DMS53 treated with DMSO at 0.1 percent for 48 hours (cell line): ENCODE measurements around the gene SUPT7L.
"Not testable (repeated sequence)": the region's sequence is repeated elsewhere in the genome, so short reads cannot be mapped to it uniquely, and the experiment has no call there.

Source experiments
- DNase-seq: peaks from one replicate; lab custom pipeline; 2025; ENCODE audit not compliant: unreplicated experiment; lab: John Stamatoyannopoulos, UW

The SUPT7L gene

DNA sequence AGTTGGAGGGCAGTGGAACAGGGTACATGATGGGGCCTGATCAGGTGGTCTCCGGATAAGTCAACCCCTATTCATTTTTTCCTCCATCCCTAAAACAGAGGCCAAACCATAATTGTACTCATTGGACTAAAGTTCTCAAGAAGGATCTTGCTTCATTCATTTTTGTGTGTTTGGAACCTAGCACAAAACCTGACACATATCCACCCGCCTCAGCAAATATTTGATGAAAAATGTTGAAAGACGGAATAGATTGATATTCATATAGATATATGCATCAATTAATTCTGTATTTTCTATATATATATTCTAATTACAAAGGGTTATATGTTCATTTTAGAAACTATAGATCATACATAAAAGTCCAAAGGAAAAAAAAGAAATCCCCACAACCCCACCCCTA, 22.2 kb upstream of the SUPT7L start:
- DNase-seq: no peak

DNA sequence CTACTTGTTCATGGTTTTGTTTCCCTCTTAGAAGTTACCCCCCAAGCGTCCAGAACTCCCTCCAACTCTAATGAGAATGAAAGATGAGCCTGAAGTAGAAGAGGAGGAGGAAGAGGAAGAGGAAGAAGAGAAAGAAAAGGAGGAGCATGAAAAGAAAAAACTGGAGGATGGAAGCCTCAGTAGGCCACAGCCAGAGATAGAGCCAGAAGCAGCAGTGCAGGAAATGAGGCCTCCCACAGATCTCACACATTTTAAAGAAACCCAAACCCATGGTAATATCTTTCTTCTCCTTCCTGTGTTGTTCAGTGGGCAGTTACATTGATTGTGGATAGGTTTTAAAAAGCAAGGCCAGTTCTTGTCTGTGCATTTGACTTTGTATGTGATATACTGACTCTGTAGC, 21.6 kb upstream of the SUPT7L start:
- not testable (repeated sequence) for DNase-seq

DNA sequence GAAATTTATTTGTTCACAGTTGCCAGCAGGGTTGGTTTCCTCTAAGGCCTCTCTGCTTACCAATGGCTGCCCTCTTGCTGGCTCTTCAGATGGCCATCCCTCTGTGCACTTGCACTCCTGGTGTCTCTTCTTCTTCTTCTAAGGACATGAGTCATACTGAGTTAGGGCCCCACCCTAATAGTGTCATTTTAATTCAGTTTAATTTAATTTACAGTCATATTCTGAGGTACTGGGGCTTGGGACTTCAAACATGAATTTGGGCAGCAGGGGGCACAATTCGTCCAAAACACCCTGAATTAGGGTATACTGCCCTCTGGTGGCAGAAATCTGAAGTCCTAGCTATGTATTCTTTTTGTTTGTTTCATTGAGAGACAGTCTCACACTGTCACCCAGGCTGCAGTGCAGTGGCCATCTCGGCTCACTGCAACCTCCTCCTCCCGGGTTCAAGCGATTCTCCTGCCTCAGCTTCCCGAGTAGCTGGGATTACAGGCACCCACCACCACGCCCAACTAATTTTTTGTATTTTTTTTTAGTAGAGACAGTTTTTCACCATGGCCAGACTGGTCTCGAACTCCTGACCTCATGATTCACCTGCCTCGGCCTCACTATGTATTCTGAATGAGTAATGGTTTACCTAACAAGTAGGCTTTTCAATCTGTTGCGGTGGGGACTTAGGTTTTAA, 20.1 kb upstream of the SUPT7L start:
- peak; percentile 57 for DNase-seq

DNA sequence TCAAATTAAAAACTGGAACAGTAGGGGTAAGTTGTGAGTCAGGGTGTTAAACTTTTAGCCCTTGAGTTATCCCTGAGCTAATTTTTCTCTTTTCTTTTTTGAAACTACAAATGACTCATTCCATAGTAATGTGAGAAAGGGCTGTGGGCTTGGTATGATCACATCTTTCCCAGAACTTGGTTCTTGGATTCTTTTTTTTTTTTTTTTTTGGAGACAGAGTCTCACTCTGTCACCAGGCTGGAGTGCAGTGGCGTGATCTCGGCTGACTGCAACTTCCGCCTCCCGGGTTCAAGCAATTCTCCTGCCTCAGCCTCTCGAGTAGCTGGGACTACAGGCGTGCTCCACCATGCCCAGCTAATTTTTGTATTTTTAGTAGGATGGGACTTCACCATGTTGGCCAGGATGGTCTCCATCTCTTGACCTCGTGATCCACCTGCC, 18.9 kb upstream of the SUPT7L start:
- not testable (repeated sequence) for DNase-seq

DNA sequence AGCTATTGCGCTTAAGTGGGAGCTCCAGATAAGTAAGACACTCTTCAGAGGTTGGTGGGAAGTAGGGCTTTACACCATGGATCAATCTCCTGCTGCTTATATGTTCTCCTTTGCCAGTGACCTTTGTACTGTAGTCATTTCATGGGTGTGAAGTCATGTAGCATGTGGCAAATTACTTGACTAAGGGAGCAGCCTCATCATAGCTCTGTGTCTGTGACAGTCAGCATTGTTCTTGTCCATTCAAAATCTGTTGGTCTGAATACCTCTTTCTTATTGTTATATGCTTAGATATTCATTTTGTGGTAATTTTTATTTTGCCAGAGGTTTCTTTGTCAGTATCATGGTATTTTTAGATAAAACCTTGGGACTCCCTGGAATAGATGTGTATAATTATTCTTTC, 18.4 kb upstream of the SUPT7L start:
- DNase-seq: no peak

DNA sequence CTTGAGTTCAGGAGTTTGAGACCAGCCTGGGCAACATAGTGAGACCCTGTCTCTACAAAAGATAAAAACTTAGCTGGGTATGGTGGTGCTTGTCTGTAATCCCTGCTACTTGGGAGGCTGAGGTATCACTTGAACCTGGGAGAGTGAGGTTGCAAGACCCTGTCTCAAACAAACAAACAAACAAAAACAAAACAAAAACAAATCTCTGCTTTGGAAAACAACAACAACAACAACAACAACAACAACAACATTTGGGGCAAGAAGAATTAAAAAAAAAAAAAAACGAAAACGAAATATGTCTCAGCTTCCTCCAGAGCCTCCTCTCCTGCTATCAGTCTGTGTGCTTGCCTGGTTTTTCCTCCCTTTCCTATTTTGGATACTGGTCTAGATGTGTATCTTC, 17.2 kb upstream of the SUPT7L start:
- DNase-seq: no peak

DNA sequence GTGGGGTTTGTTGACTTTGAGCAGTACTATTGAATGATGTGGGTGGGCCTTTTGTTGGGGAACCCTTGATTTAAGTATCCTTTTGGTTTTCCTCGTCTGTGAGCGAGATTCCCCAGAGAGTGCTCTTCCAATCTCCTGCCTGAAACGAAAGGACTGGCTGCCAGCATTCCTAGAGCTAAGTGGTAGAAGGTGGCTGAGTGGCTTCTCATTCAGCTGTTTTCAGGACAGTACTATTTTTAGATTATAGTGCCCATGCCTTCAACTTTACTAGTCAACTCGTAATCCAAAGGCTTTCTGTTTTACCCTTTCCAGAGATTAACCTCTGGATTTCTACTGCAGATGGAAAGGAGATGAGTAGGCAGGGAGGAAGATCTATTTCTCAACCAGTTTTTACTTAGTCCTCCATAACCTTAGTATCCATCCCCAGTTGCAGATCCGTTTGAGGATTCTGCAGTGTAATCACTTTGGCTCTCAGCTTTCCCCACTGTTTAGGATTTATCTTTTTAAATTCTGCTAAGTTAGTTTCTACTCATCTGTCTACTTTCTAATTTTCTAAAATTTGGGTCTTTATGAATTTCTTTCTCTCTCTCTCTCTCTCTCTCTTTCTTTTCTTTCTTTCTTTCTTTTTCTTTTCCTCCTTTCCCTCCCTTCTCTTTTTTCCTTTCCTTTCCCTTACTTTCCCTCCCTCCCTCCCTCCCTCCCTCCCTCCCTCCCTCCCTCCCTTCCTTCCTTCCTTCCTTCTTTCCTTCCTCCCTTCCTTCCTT, 9.5 kb upstream of the SUPT7L start:
- no peak for DNase-seq

DNA sequence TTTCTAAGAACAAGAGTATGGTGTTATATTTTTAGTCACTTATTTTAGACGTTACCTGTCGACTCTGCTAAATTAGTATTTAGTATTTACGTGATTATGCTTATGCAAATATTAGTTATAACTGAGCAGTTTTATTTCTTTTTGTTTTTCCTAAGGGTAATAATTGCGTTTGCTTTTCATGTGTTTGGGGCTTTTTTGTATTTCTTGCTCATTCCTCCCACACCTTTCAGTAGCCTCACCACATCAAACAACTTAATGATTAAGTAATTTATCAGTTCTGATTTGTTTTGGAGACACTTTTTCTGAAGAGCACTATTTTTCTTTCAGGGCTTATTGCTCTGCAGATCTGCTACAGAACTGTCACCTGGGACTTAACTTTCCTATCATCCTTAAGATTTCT, 7.8 kb upstream of the SUPT7L start:
- no peak for DNase-seq

DNA sequence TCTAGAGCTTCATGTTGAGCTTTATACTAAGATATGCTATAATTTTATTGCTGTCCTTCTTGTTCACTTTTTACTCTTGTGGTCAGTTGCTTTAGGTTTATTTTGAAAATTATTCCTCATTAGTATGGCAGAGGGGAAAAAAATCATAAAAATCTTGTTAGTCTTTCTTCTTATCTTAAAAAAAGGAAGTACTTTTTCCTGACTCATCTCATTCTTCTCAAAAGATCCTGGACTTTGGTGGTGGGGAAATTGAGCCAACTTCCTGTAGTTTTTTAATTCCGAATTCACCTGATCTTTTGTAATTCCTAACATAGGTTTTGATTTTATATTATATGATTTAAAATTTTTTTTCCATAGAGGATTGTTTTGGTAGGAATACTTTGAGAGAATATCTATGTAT, 4.0 kb upstream of the SUPT7L start:
- DNase-seq: no peak

DNA sequence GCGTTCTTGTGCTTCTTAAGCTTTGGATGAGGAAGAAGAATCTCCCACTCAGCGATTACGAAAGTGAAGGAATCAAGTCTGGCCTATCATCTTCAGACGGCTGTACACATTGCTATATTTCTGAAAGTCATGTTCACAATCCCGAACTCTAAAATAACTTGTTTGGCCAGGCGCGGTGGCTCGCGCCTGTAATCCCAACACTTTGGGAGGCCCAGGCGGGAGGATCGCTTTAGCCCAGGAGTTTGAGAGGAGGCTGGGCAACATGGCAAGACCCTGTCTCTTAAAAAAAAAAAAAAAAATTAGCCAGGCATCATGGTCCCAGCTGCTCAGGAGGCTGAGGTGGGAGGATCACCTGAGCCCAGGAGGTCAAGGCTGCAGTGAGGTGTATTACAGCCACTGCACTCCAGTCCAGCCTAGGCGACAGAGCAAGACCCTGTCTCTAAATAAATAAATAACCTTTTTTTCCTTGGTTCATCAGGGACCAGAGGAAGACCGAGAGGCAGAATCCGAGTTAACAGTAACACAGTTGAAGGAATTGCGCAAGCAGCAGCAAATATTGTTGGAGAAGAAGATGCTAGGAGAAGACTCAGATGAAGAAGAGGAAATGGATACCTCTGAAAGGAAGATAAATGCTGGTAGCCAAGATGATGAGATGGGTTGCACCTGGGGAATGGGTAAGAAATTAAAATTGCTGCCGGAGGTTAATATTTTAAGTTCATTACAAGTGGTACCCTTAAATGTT, 1.4 kb upstream of the SUPT7L start:
- no peak for DNase-seq

DNA sequence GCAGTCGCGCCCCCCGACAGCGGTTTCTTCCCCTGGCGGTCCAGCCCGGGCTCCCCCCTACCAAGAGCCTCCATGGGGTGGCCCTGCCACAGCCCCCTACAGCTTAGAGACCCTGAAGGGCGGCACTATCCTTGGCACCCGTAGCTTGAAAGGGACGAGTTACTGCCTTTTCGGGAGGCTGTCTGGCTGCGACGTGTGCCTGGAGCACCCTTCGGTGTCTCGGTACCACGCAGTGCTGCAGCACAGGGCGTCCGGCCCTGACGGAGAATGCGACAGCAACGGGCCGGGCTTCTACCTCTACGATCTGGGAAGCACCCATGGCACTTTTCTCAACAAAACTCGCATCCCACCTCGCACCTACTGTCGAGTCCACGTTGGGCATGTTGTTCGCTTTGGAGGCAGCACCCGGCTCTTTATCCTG, 750 bp upstream of the SUPT7L start:
- no peak for DNase-seq

DNA sequence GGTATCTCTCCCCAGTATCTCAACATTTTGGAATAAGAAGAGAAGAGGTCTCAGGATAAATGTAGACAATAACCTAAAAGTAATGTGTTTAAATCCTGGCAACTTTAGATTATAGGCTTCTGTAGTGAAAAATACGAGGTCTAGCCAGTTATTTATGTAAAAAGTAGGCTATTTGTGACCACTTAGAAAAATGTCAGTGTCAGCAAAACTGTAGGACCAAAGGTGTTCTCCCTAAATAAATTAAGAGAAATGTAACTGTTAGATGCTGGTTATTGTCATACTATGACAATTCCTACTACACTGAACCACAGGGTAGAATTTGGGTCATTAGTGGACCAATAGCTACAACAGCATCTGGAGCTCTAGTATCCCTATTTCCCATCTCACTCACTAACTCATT, 2.0 kb downstream of the SUPT7L start:
- DNase-seq: no peak

DNA sequence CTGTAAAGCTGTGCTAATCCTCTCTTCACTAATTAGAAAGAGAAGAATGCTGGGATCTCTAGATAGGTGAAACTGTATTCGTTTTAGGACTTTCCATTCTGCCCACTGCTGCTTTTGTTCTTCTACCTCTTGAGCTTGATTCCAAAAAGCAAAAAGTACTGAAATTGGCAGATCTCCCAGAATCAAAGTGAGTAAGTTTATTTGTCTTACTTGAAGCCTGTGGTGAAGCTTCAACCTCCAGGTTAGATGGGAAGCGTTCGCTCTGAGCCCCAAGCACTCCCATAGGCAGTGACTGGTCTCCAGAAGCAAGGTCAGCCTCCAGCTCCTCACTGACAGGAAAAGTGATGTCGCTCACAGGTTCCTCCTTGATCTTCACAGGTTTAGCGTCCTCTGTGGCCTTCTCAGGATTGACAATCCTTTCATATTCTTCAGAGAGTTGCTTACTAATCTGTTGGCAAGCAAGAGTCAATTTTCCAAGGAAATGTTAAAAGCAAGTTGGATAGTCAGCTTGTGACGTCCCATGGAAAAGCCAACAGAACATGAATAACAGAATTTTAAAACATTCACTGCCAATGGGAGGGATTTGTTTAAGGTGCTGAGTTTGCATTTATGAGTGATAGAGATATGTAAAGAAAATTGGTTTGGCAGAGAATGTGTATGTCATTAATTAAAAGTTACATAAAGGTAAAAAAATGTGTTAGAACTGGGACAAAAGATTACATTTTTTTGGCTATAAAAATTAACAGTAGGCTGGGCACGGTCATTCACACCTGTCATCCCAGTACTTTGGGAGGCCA, 8.1 kb downstream of the SUPT7L start:
- no peak for DNase-seq

DNA sequence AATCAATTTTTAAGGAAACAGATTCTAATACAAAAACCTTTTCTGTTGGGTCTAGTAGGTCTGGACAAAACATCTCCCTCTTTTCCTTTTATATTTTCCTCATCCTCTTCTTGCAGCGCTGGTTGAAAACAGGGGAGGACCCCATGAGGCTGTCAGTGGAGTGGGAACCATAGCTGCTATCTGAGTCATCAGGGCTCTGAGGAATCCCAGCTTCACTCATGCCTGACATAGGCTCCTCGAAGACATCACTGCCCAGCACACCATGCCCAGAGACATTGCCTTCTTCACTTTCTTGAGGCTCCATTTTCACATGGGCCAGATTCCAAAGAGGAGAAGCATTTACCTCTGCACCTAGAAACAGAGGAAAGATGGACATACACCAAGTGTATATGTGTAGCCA, 10.0 kb downstream of the SUPT7L start:
- no peak for DNase-seq

DNA sequence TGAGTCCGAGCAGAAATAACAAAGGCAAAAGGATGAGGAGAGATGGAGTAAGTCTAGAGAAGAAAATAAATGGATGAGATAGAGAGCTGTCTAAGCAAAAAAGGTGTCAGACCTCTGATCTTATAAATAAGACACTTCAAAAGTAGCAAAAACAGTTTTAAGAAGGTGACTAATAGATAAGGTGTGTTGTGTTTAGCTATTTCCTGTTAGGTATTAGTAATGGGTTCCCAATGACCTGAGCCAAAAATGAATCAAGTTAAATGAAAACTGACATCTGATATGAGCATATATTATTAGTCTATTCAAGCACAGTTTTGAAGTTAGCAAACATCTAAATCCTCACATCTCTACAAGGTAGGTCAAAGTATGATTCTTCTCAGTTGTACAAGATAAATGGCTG, 10.6 kb downstream of the SUPT7L start:
- no peak for DNase-seq

DNA sequence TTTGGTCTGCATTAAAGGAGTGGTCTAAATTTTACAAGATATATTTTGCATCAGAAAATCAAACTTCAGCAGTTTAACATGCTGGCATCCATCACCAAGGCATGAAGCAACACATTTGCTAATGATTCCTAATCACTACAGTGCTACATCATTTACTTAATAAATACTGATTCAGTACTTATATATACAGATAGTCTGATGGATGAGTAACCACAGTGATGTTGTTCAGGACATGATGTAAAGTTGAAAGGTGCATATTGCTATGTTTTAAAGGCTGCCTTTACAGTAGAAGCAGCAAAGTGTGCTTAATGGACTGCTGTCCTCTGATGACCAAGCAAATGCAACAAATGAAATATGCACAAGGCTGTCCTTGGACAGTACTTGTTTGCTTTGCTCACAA, 11.1 kb downstream of the SUPT7L start:
- DNase-seq: no peak

DNA sequence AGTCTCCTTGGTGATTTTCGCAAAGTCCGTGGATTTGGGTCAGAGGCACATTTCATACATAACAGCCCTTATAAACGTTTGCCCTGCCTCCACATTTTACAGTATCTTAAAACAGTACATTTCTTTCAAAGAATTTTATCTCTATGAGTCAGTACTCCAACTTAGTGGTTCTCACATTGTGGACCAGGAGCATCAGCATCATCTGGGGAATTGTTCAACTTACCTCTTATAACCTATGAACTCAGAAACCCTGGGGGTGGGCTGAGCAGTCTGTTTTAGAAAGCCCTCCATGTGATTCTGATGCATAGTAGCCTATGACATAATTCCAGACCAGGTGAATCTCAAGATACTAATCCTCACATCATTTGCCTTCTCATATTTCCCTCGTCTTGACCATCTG, 12.4 kb downstream of the SUPT7L start:
- DNase-seq: no peak

DNA sequence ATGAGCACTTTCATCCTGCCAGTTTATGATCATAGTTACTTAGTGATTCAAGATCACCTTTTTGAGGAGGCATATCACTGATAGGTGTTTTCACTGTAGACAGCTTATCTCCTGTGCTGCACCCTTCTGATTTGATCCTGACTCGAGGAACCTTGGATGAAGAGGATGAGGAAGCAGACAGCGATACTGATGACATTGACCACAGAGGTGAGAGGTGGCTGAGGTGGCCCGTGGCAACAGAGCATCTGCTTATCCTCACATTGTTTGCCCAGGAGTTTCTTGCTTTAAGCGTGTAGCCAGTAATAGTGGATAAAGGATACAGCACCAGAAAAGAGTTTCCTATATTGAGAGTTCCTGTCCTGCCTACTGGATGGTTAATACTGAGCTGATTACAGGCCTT, 15.7 kb downstream of the SUPT7L start:
- DNase-seq: no peak

DNA sequence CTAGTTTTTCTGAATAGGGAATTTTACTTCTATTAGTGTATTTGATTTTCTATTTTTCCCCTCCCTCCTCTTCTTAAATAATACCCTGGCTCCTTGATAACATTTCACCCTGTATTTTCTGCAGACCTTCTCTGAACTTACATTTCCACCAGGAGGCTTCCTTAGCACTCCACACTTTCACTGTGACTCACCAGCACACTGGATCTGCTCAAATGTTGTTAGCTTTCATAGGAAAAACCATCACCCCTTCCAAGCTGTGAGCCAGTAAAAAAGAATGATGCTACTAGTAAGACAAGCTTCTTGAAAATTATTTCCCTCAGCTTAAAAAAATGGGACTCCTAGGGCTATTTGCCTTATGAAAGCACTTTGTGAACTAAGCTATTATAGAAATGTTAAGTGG, 16.1 kb downstream of the SUPT7L start:
- no peak for DNase-seq

DNA sequence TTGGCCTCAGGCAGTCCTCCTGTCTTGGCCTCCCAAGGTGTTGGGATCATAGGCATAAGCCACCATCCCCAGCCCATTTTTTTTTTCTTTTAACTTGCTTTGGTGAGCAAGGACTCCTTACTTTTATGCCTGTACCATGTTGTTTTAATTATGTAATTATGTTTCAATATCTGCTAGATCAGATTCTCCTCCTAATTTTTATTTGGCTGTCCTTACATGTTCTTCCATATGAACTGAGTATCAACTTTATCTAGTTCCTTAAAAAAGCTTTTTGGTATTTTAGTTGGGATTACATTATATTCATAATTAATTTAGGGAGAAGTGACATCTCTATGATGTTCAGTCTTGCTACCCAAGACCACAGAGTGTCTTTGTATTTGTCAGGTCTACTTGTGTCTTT, 18.2 kb downstream of the SUPT7L start:
- DNase-seq: no peak

DNA sequence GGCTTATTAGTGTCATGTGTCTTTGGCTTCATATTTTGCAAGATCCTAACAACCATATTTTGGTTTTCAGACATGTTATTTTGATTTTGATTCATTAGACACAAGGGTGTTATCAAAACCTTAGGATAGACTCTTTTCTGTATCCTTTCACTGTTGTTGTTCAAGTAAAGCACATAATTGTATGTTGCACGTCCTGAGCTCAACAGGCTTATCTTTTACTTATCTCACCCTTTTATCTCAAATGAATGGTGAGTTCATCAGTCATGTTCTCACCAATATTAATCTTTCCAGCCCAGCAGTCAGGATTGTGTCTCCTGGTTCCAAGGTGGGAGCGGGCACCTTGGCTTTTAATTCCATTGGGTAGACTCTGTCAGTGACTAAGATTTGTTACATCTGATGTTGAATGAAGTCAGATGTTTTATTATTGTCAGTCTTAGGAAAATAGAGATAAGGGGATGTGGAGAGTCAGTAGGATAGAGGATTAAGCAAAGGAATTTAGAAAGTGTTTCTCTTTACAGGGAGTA, 22.6 kb downstream of the SUPT7L start:
- no peak for DNase-seq
